Measurements from ENCODE around the gene SPOCK2. TPM values are rescaled to one million over a fixed set of nuclear protein-coding genes. Genes with fewer than 3 reads are reported as not detected.

SPOCK2 gene
- total and polyA plus RNA-seq, 10 of the 15 experiments (the other 5 are each of a cell fraction or from before 2014, with no cell fraction given): 0.02 to 1.5 (median 0.58) TPM

GRCh38 chr10:72037266-72037665 is 51.1 kb downstream of the SPOCK2 start:
- no TSS peak for BruUV-seq (replicated peaks)
- no peaks in the 10 kb centered on the region for H3K4me1 ChIP-seq (ENCODE audit: control insufficient read depth, insufficient read depth, low read length)
- POLR2A ChIA-PET: no interaction called here
- H3K4me3 ChIP-seq: no peak overlapping the region
- no peak overlapping the region for H3K27ac ChIP-seq (ENCODE audit: control insufficient read depth, insufficient read depth)
- DNase-seq (ENCODE audit: low read depth, low spot score) (no peak), FAIRE-seq (no peak), ATAC-seq (no peak)
- intact Hi-C loops (cut with micrococcal nuclease; ENCODE audit: unreplicated experiment) (no loop called here), in situ Hi-C loops (cut with MboI) (no loop called here)
- no peak overlapping the region for H2AFZ ChIP-seq (ENCODE audit: control insufficient read depth, low read depth, low read length)
- CTCF ChIA-PET: interaction anchor here (1.0 to 2.7 kb wide), 3 partner anchors 11 to 84 kb away, joined by 3 to 15 read pairs (median 4); no protein-coding TSS in a partner anchor
- H3K9me3 ChIP-seq (replicated peaks; ENCODE audit: control insufficient read depth, insufficient read depth, low read length): no peaks in the 10 kb centered on the region
- no peaks in the 10 kb centered on the region for H4K20me1 ChIP-seq (ENCODE audit: control insufficient read depth, insufficient read depth)
- SMC1A ChIA-PET (ENCODE audit: uncharacterized antibody, unreplicated experiment): interaction anchor here (0.8 to 1.2 kb wide), 2 partner anchors 12 to 141 kb away, joined by 3 read pairs; no protein-coding TSS in a partner anchor
- RAD21 ChIA-PET (ENCODE audit: unreplicated experiment): no interaction called here
- no peaks in the 10 kb centered on the region for H3K36me3 ChIP-seq (ENCODE audit: control insufficient read depth in 2 of 2, insufficient read depth in 2 of 2, low read length in 1 of 2)
- 41% methylated on average over 8 of the region's 8 CpGs for WGBS (ENCODE audit: insufficient coverage, insufficient replicate concordance, low lambda C conversion rate, missing lambda C conversion rate)
- H3K9ac ChIP-seq (ENCODE audit: control insufficient read depth, insufficient read depth, low read length): no peak overlapping the region
- no peaks in the 10 kb centered on the region for H3K27me3 ChIP-seq (replicated peaks in 1 of 2; ENCODE audit: control insufficient read depth in 2 of 2, insufficient read depth in 2 of 2, low read length in 1 of 2)
- H3K79me2 ChIP-seq (ENCODE audit: control insufficient read depth, insufficient read depth, low read length): no peaks in the 10 kb centered on the region
- no peak overlapping the region for H3K4me2 ChIP-seq (ENCODE audit: control insufficient read depth, insufficient read depth)
- TF ChIP-seq NFYB (IDR thresholded peaks at IDR 0.05; ENCODE audit: insufficient read depth, low read depth, low read length) (no peak), ZNF207 (IDR thresholded peaks at IDR 0.05; ENCODE audit: borderline replicate concordance) (no peak), TARDBP (IDR thresholded peaks at IDR 0.05; ENCODE audit: borderline replicate concordance) (no peak), BRCA1 (IDR thresholded peaks at IDR 0.05; ENCODE audit: low read depth, low read length) (no peak), SRF (IDR thresholded peaks at IDR 0.05; ENCODE audit: low read depth in 2 of 2, low read length in 2 of 2) (no peak), TCF3 (IDR thresholded peaks at IDR 0.05; ENCODE audit: borderline replicate concordance, insufficient read depth, low read depth, low read length) (no peak), NFYA (IDR thresholded peaks at IDR 0.05; ENCODE audit: borderline replicate concordance, low read depth, low read length) (no peak), POLR2AphosphoS5 (IDR thresholded peaks at IDR 0.05; ENCODE audit: low read length) (no peak), ZNF274 (IDR thresholded peaks at IDR 0.05; ENCODE audit: insufficient read depth, insufficient read length) (no peak), RELA (IDR thresholded peaks at IDR 0.05; ENCODE audit: borderline replicate concordance, partially characterized antibody) (no peak), SUPT20H (IDR thresholded peaks at IDR 0.05; ENCODE audit: borderline replicate concordance, control insufficient read depth, low read depth, low read length) (no peak), USF2 (IDR thresholded peaks at IDR 0.05; ENCODE audit: borderline replicate concordance, low read depth, low read length) (no peak), NRF1 (conservative IDR thresholded peaks at IDR 0.05; ENCODE audit: low read depth, low read length) (no peak), ZNF24 (IDR thresholded peaks at IDR 0.05) (no peak), RFX5 (IDR thresholded peaks at IDR 0.05; ENCODE audit: low read depth, low read length) (no peak), ATF3 (IDR thresholded peaks at IDR 0.05; ENCODE audit: borderline replicate concordance, extremely low read depth, low read depth, low read length) (no peak)
- TF ChIP-seq, protein P1, sequence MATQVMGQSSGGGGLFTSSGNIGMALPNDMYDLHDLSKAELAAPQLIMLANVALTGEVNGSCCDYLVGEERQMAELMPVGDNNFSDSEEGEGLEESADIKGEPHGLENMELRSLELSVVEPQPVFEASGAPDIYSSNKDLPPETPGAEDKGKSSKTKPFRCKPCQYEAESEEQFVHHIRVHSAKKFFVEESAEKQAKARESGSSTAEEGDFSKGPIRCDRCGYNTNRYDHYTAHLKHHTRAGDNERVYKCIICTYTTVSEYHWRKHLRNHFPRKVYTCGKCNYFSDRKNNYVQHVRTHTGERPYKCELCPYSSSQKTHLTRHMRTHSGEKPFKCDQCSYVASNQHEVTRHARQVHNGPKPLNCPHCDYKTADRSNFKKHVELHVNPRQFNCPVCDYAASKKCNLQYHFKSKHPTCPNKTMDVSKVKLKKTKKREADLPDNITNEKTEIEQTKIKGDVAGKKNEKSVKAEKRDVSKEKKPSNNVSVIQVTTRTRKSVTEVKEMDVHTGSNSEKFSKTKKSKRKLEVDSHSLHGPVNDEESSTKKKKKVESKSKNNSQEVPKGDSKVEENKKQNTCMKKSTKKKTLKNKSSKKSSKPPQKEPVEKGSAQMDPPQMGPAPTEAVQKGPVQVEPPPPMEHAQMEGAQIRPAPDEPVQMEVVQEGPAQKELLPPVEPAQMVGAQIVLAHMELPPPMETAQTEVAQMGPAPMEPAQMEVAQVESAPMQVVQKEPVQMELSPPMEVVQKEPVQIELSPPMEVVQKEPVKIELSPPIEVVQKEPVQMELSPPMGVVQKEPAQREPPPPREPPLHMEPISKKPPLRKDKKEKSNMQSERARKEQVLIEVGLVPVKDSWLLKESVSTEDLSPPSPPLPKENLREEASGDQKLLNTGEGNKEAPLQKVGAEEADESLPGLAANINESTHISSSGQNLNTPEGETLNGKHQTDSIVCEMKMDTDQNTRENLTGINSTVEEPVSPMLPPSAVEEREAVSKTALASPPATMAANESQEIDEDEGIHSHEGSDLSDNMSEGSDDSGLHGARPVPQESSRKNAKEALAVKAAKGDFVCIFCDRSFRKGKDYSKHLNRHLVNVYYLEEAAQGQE (IDR thresholded peaks at IDR 0.05; ENCODE audit: low read depth, low read length): no peak

All from GM12878 (cell line).